Ascending aorta (tissue), 2 donors: ENCODE measurements around the gene COPG2. TPM values are rescaled to one million over a fixed set of nuclear protein-coding genes. Genes with fewer than 3 reads are reported as not detected.

ENCODE experiments used
- DNase-seq, 2 donors: peaks; one replicate each; pipeline ENCODE4 v3.0.0-alpha.2; 2019; ENCODE audit warnings: low spot score in 2 of 2
- H3K27ac ChIP-seq, 2 donors: fragments of 200-600 bp; sonication (generic); one replicate each; pipeline ENCODE4 v1.5.1; 2016 to 2017; ENCODE audit warnings: mild to moderate bottlenecking in 1 of 2
- H3K27me3 ChIP-seq: fragments of 200-600 bp; sonication (generic); one replicate; pipeline ENCODE4 v1.5.1; 2017
- H3K36me3 ChIP-seq, 2 donors: fragments of 200-600 bp; sonication (generic); one replicate each; pipeline ENCODE4 v1.5.1; 2016
- H3K4me1 ChIP-seq, 2 donors: fragments of 200-600 bp; sonication (generic); one replicate each; pipeline ENCODE4 v1.5.1; 2016 to 2017; ENCODE audit warnings: mild to moderate bottlenecking in 1 of 2
- H3K4me3 ChIP-seq, 2 donors: fragments of 200-600 bp; sonication (generic); one replicate each; pipeline ENCODE4 v1.5.1; 2016 to 2017; ENCODE audit warnings: mild to moderate bottlenecking in 1 of 2
- H3K9me3 ChIP-seq, 2 donors: fragments of 200-600 bp; sonication (generic); one replicate each; pipeline ENCODE4 v1.5.1; 2016
- CTCF ChIP-seq, 3 experiments: fragments of 200-600 bp in 2 of 3; fragments of 450-650 bp in 1 of 3; sonication (generic) in 2 of 3; IDR thresholded peaks; one replicate each; pipeline ENCODE4 v1.5.1; 2016 to 2019; ENCODE audit warnings: antibody characterized with exemption in 3 of 3, mild to moderate bottlenecking in 1 of 3, moderate library complexity in 1 of 3
- intact Hi-C: fragments of 100-400 bp; cut with DNase I; formaldehyde crosslinking; loops from one replicate; pipeline ENCODE4 v1.15.1; 2023
- total RNA-seq: library from RNA; depleted of rRNA; stranded (reverse); fragments of >200 nt; gene quantifications from one replicate; pipeline ENCODE4 v1.1.0, GENCODE V29; 2016

Gene COPG2
- total RNA-seq, 1 donor from 2014 or later = 5.4 TPM

GRCh38 chr7:130500910-130501309, 167.6 kb downstream of the COPG2 start:
- DNase-seq = no peak
- no peak for TF ChIP-seq CTCF (IDR thresholded peaks at IDR 0.05)
- H3K9me3 ChIP-seq = no peaks in the 10 kb centered on the region
- peaks cover 4 to 15% of the 10 kb centered on the region in 2 donors for H3K36me3 ChIP-seq
- H3K27me3 ChIP-seq = no peaks in the 10 kb centered on the region
- no peaks in the 10 kb centered on the region for H3K4me1 ChIP-seq
- intact Hi-C loops = no loop called here
- no peak overlapping the region for H3K27ac ChIP-seq
- no peak overlapping the region for H3K4me3 ChIP-seq

- no peak for TF ChIP-seq CTCF (IDR thresholded peaks at IDR 0.05)
- Histone ChIP-seq H3K4me3 (no peak overlapping the region), H3K27ac (no peak overlapping the region), H3K27me3 (no peaks in the 10 kb centered on the region), H3K4me1 (no peaks in the 10 kb centered on the region), H3K36me3 (peaks cover 4 to 15% of the 10 kb centered on the region in 2 donors), H3K9me3 (no peaks in the 10 kb centered on the region)
- DNase-seq = no peak
- intact Hi-C loops = no loop called here
Observed at GRCh38 chr7:130500463-130500862, 168.1 kb downstream of the COPG2 start.

- H3K27me3 ChIP-seq = no peaks in the 10 kb centered on the region
- H3K9me3 ChIP-seq = no peaks in the 10 kb centered on the region
- peaks cover 0 to 3% of the 10 kb centered on the region in 2 donors for H3K36me3 ChIP-seq
- H3K4me1 ChIP-seq = peaks cover 0 to 14% of the 10 kb centered on the region in 2 donors
- no peak for TF ChIP-seq CTCF (IDR thresholded peaks at IDR 0.05)
- no peak for DNase-seq
- peak overlapping the region in 1 of 2 donors; percentile 21 for H3K4me3 ChIP-seq
- H3K27ac ChIP-seq = no peak overlapping the region
- intact Hi-C loops = no loop called here
Observed at GRCh38 chr7:130494431-130494858, 174.1 kb downstream of the COPG2 start.

- Histone ChIP-seq H3K27me3 (no peaks in the 10 kb centered on the region), H3K4me1 (peaks cover 0 to 17% of the 10 kb centered on the region in 2 donors), H3K27ac (no peak overlapping the region), H3K4me3 (peak overlapping the region; percentile 52 to 65), H3K36me3 (peaks cover 0 to 3% of the 10 kb centered on the region in 2 donors), H3K9me3 (no peaks in the 10 kb centered on the region)
- no peak for DNase-seq
- intact Hi-C loops = no loop called here
- no peak for TF ChIP-seq CTCF (IDR thresholded peaks at IDR 0.05)
Observed at GRCh38 chr7:130493275-130493873, 175.2 kb downstream of the COPG2 start.

- peaks cover 0 to 17% of the 10 kb centered on the region in 2 donors for H3K4me1 ChIP-seq
- intact Hi-C loops = no loop called here
- no peak overlapping the region for H3K27ac ChIP-seq
- DNase-seq = no peak
- no peak for TF ChIP-seq CTCF (IDR thresholded peaks at IDR 0.05)
- no peaks in the 10 kb centered on the region for H3K36me3 ChIP-seq
- H3K9me3 ChIP-seq = no peaks in the 10 kb centered on the region
- no peaks in the 10 kb centered on the region for H3K27me3 ChIP-seq
- peak overlapping the region; percentile 52 to 65 for H3K4me3 ChIP-seq
Observed at GRCh38 chr7:130492523-130493274, 175.8 kb downstream of the COPG2 start.
